ENCODE data around the gene KREMEN2.

- TF ChIP-seq CTCF (CRISPR knock-in tag; IDR thresholded peaks at IDR 0.05) (no peak), USF2 (IDR thresholded peaks at IDR 0.05; ENCODE audit: low read depth, low read length) (no peak), USF2 (CRISPR knock-in tag; IDR thresholded peaks at IDR 0.05; ENCODE audit: borderline replicate concordance) (no peak), HNRNPLL (IDR thresholded peaks at IDR 0.05; ENCODE audit: low read depth, low read length, poor library complexity, severe bottlenecking) (no peak), ZBTB26 (CRISPR knock-in tag; IDR thresholded peaks at IDR 0.05; ENCODE audit: borderline replicate concordance) (no peak), GPN1 (CRISPR knock-in tag; IDR thresholded peaks at IDR 0.05; ENCODE audit: borderline replicate concordance) (no peak), ETS1 (CRISPR knock-in tag; IDR thresholded peaks at IDR 0.05) (no peak), ATF7 (IDR thresholded peaks at IDR 0.05) (no peak), ATF7 (CRISPR knock-in tag; IDR thresholded peaks at IDR 0.05) (no peak), POLR2AphosphoS2 (IDR thresholded peaks at IDR 0.05; ENCODE audit: low read depth, low read length) (no peak), EP300 (IDR thresholded peaks at IDR 0.05; ENCODE audit: low read depth in 2 of 2, low read length in 2 of 2) (no peak), EP300 (CRISPR knock-in tag; IDR thresholded peaks at IDR 0.05; ENCODE audit: borderline replicate concordance) (no peak)
These were observed 34.4 kb upstream of the KREMEN2 start for GRCh38 chr16:2929693-2930092.

Measured in HepG2 (cell line).